ENCODE measurements around the gene CTU1. TPM values are rescaled to one million over a fixed set of nuclear protein-coding genes. Genes with fewer than 3 reads are reported as not detected.

Gene CTU1
- total RNA-seq, 2 donors from 2014 or later, result 4.8 to 7.7 TPM

- no peaks in the 10 kb centered on the region for H3K4me1 ChIP-seq
- no peak for DNase-seq (ENCODE audit: low spot score)
- TF ChIP-seq CTCF (IDR thresholded peaks at IDR 0.05), result no peak
- H3K4me3 ChIP-seq, result no peak overlapping the region
- H3K9me3 ChIP-seq, result no peaks in the 10 kb centered on the region
- no peaks in the 10 kb centered on the region for H3K36me3 ChIP-seq
- no peak overlapping the region for H3K27ac ChIP-seq
- H3K27me3 ChIP-seq, result no peaks in the 10 kb centered on the region
Measured at GRCh38 chr19:51141181-51141580, 33.0 kb upstream of the CTU1 start.

DNA sequence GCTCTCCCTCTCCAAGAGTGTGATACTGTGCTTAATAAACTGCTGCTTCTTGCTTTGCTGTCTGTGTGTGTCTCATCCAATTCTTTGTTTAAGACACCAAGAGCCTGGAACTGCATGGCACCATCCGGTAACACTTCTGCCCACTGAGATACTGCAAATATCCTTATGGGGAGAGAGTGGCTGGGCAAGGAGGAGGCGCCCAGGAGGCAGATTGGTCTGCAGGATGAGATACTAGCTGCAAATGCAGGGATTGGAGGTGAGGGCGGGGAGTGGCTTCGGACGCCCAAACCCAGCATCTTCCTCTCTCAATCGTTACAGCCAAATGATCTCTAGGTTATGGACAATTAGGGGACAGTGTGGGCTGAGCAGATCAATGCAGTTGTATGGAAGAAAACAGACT is 32.2 kb upstream of the CTU1 start:
- Histone ChIP-seq H3K27me3 (no peaks in the 10 kb centered on the region), H3K9me3 (no peaks in the 10 kb centered on the region), H3K27ac (no peak overlapping the region), H3K4me1 (no peaks in the 10 kb centered on the region), H3K36me3 (no peaks in the 10 kb centered on the region), H3K4me3 (no peak overlapping the region)
- no peak for TF ChIP-seq CTCF (IDR thresholded peaks at IDR 0.05)
- DNase-seq (ENCODE audit: low spot score), result no peak

DNA sequence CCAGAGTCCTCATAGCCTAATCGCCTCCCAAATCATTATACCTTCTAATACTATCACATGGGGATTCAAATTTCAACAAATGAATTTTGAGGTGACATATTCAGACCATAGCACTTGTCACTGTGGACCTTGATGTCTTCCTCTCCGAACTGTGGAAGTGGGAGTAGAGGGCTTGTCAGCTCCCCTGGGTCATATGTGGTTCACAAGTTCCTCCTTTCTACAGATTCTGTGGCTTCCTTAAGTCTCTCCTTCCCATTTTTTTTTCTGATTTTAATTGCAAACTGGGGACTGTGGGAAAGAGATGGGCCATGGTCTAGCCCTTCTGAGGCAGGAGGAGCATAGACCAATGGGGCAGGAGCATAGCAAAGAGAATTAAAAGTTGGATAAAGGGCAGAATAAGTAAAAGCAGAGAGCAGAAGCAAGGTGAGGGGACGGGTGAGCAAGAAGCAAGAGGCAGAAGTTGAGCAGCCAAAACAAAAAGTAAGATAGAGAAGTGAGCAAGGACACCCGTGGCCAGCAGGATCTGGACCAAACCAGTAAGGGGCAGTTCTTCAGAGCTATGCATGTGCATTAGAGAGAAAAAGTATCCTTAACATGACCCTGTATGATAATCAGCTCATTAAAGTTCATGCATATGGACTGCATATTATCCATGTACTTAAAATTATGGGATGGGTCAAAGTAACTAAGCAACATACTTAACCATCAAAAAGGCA is 31.2 kb upstream of the CTU1 start:
- no peaks in the 10 kb centered on the region for H3K9me3 ChIP-seq
- no peak for TF ChIP-seq CTCF (IDR thresholded peaks at IDR 0.05)
- no peaks in the 10 kb centered on the region for H3K36me3 ChIP-seq
- DNase-seq (ENCODE audit: low spot score), result no peak
- no peak overlapping the region for H3K27ac ChIP-seq
- H3K27me3 ChIP-seq, result no peaks in the 10 kb centered on the region
- H3K4me1 ChIP-seq, result no peaks in the 10 kb centered on the region
- H3K4me3 ChIP-seq, result no peak overlapping the region

GRCh38 chr19:51138549-51138979 is 30.4 kb upstream of the CTU1 start:
- Histone ChIP-seq H3K27ac (no peak overlapping the region), H3K36me3 (no peaks in the 10 kb centered on the region), H3K27me3 (no peaks in the 10 kb centered on the region), H3K9me3 (no peaks in the 10 kb centered on the region), H3K4me1 (no peaks in the 10 kb centered on the region), H3K4me3 (no peak overlapping the region)
- peak; percentile 68 for DNase-seq (ENCODE audit: low spot score)
- no peak for TF ChIP-seq CTCF (IDR thresholded peaks at IDR 0.05)

DNA sequence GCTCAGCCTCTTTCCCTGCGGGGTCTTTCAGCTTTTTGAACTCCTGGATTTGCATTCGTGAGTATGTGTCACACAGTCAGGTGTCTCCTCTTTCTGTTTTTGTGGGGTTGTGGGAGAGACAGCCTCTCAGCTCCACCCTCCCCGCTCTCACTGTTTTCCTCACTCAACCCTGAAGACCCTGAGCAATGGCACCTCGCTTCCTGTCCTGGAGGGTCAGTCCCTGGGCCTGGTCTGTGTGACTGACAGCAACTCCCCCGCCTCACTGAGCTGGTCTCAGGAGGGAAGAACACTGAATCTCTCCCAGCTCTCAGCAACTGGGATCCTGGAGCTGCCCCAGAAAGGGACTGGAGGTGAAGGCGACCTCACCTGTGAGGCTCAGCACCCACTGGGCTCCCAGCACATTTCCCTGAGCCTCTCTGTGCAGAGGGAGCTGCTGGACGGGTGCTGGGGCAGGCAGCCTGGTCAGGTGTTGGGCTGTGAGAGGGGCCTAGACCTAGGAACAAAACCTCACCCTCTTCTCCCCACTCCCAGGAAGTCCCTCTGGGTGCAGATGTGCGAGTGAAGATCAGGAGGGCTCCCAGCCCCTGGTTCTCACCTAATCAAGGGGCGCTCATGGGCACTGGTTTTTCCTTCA is 29.7 kb upstream of the CTU1 start:
- Histone ChIP-seq H3K9me3 (no peaks in the 10 kb centered on the region), H3K4me3 (no peak overlapping the region), H3K27ac (peak overlapping the region in 1 of 2 donors; percentile 23), H3K27me3 (no peaks in the 10 kb centered on the region), H3K36me3 (no peaks in the 10 kb centered on the region), H3K4me1 (peaks cover 0 to under 1% of the 10 kb centered on the region in 2 donors)
- TF ChIP-seq CTCF (IDR thresholded peaks at IDR 0.05), result no peak
- no peak for DNase-seq (ENCODE audit: low spot score)

All from right atrium auricular region (tissue), 2 donors.